Brain microvascular endothelial cell (primary cell): Measurements from ENCODE around the gene RIN3.

Source experiments
- DNase-seq: peaks from one replicate; pipeline ENCODE4 v3.0.0-alpha.2; 2020
- H3K27ac ChIP-seq: fragments of 250-450 bp; sonication (Bioruptor Pico); 2 replicates; pipeline ENCODE4 v1.5.1; 2020; ENCODE audit warnings: mild to moderate bottlenecking, moderate library complexity
- H3K27me3 ChIP-seq: fragments of 250-450 bp; sonication (Bioruptor Pico); replicated peaks from 2 replicates; pipeline ENCODE4 v1.5.1; 2020; ENCODE audit warnings: mild to moderate bottlenecking
- H3K36me3 ChIP-seq: fragments of 250-450 bp; sonication (Bioruptor Pico); replicated peaks from 2 replicates; pipeline ENCODE4 v1.5.1; 2020; ENCODE audit warnings: mild to moderate bottlenecking
- H3K4me3 ChIP-seq: 2 replicates; pipeline ENCODE4 v1.5.1; 2011; ENCODE audit warnings: low read depth, mild to moderate bottlenecking, control low read depth, low read length, moderate library complexity
- CTCF ChIP-seq: IDR thresholded peaks from 2 replicates; pipeline ENCODE4 v1.5.1; 2011; ENCODE audit warnings: low read depth, mild to moderate bottlenecking, moderate library complexity, low read length, control low read depth, inconsistent platforms; ENCODE audit errors: missing control alignments
- in situ Hi-C: cut with HindIII; loops from 2 replicates; pipeline ENCODE4 v1.10.0; 2017; ENCODE audit warnings: low sequenced_read_pairs, low pct_ligation_motif_present

Gene RIN3

GRCh38 chr14:92493024-92493423 is 20.6 kb upstream of the RIN3 start:
- in situ Hi-C loops = no loop called here

GRCh38 chr14:92493492-92493891 is 20.1 kb upstream of the RIN3 start:
- no peaks in the 10 kb centered on the region for H3K27me3 ChIP-seq
- no peak overlapping the region for H3K27ac ChIP-seq
- DNase-seq = no peak
- no peak for TF ChIP-seq CTCF
- H3K36me3 ChIP-seq = no peaks in the 10 kb centered on the region
- no peak overlapping the region for H3K4me3 ChIP-seq
- in situ Hi-C loops = no loop called here

More at GRCh38 chr14:92493024-92493423, 20.6 kb upstream of the RIN3 start:
- H3K27me3 ChIP-seq = no peaks in the 10 kb centered on the region
- DNase-seq = no peak
- no peak overlapping the region for H3K4me3 ChIP-seq
- no peak overlapping the region for H3K27ac ChIP-seq
- TF ChIP-seq CTCF = no peak
- H3K36me3 ChIP-seq = no peaks in the 10 kb centered on the region

- no peak for DNase-seq
- no peaks in the 10 kb centered on the region for H3K27me3 ChIP-seq
- no peaks in the 10 kb centered on the region for H3K36me3 ChIP-seq
- no peak for TF ChIP-seq CTCF
- in situ Hi-C loops = no loop called here
- no peak overlapping the region for H3K4me3 ChIP-seq
- no peak overlapping the region for H3K27ac ChIP-seq
Measured at GRCh38 chr14:92494512-92494911, 19.1 kb upstream of the RIN3 start.

GRCh38 chr14:92495027-92495426 is 18.6 kb upstream of the RIN3 start:
- no peak overlapping the region for H3K4me3 ChIP-seq
- DNase-seq = peak; percentile 40
- in situ Hi-C loops = no loop called here
- H3K36me3 ChIP-seq = no peaks in the 10 kb centered on the region
- H3K27ac ChIP-seq = no peak overlapping the region
- no peak for TF ChIP-seq CTCF
- no peaks in the 10 kb centered on the region for H3K27me3 ChIP-seq

GRCh38 chr14:92496191-92496857 is 17.3 kb upstream of the RIN3 start:
- no peak overlapping the region for H3K27ac ChIP-seq
- no peak overlapping the region for H3K4me3 ChIP-seq
- TF ChIP-seq CTCF = no peak
- H3K27me3 ChIP-seq = no peaks in the 10 kb centered on the region
- in situ Hi-C loops = no loop called here
- no peak for DNase-seq
- H3K36me3 ChIP-seq = no peaks in the 10 kb centered on the region

GRCh38 chr14:92497391-92497790 is 16.2 kb upstream of the RIN3 start:
- in situ Hi-C loops = no loop called here
- no peak overlapping the region for H3K4me3 ChIP-seq
- H3K27me3 ChIP-seq = no peaks in the 10 kb centered on the region
- H3K36me3 ChIP-seq = no peaks in the 10 kb centered on the region
- no peak overlapping the region for H3K27ac ChIP-seq
- TF ChIP-seq CTCF = no peak
- no peak for DNase-seq
